Loucy (cell line): ENCODE measurements around the gene LRRC56.

Experiments
- H2AFZ ChIP-seq: fragments of 200-600 bp; sonication (generic); 2 replicates; pipeline ENCODE4 v1.6.0; 2016; ENCODE audit warnings: antibody characterized with exemption, mild to moderate bottlenecking, low read length, moderate library complexity
- H3F3A ChIP-seq: fragments of 200-600 bp; 2 replicates; pipeline ENCODE4 v1.6.0; 2016; ENCODE audit warnings: antibody characterized with exemption, low read depth, mild to moderate bottlenecking
- H3K27me3 ChIP-seq: fragments of 200-600 bp; sonication (generic); 2 replicates; pipeline ENCODE4 v1.6.1; 2014; ENCODE audit warnings: low read length, mild to moderate bottlenecking; ENCODE audit not compliant: insufficient read depth, poor library complexity, severe bottlenecking
- H3K36me3 ChIP-seq: fragments of 200-600 bp; sonication (generic); 2 replicates; pipeline ENCODE4 v1.6.1; 2016; ENCODE audit warnings: low read length; ENCODE audit not compliant: insufficient read depth
- H3K4me1 ChIP-seq: fragments of 200-600 bp; sonication (generic); 2 replicates; pipeline ENCODE4 v1.5.1; 2014; ENCODE audit warnings: low read length, mild to moderate bottlenecking; ENCODE audit not compliant: insufficient read depth, poor library complexity, severe bottlenecking
- H3K4me2 ChIP-seq: fragments of 200-600 bp; sonication (generic); 2 replicates; pipeline ENCODE4 v1.6.0; 2014; ENCODE audit warnings: antibody characterized with exemption, low read length, low read depth, mild to moderate bottlenecking; ENCODE audit not compliant: poor library complexity, severe bottlenecking
- H3K4me3 ChIP-seq: fragments of 200-600 bp; sonication (generic); 2 replicates; pipeline ENCODE4 v1.5.1; 2014; ENCODE audit warnings: low read length, mild to moderate bottlenecking, mixed read lengths; ENCODE audit not compliant: poor library complexity, severe bottlenecking
- H3K79me2 ChIP-seq: fragments of 200-600 bp; sonication (generic); 2 replicates; pipeline ENCODE4 v1.6.1; 2014; ENCODE audit warnings: low read length; ENCODE audit not compliant: insufficient read depth
- H3K9ac ChIP-seq: fragments of 200-600 bp; sonication (generic); 2 replicates; pipeline ENCODE4 v1.6.0; 2014; ENCODE audit warnings: mild to moderate bottlenecking, low read depth, low read length, moderate library complexity; ENCODE audit not compliant: poor library complexity, severe bottlenecking
- H3K9me2 ChIP-seq: fragments of 200-600 bp; sonication (generic); replicated peaks from 2 replicates; pipeline ENCODE4 v1.6.1; 2016; ENCODE audit warnings: low read depth, low read length, mixed read lengths
- H3K9me3 ChIP-seq: fragments of 200-600 bp; sonication (generic); 2 replicates; pipeline ENCODE4 v1.6.1; 2014; ENCODE audit warnings: mild to moderate bottlenecking, antibody characterized with exemption, low read length, low read depth; ENCODE audit not compliant: insufficient read depth
- H4K20me1 ChIP-seq: fragments of 200-600 bp; sonication (generic); 2 replicates; pipeline ENCODE4 v1.6.0; 2014; ENCODE audit warnings: antibody characterized with exemption, low read length, mild to moderate bottlenecking; ENCODE audit not compliant: insufficient read depth, poor library complexity, severe bottlenecking
- EZH2phosphoT487 ChIP-seq: fragments of 200-600 bp; IDR thresholded peaks from 2 replicates; pipeline ENCODE4 v1.6.1; 2018; ENCODE audit warnings: antibody characterized with exemption, mild to moderate bottlenecking, moderate library complexity, borderline replicate concordance
- TF ChIP-seq, protein P1 (sequence below): fragments of 200-600 bp; sonication (generic); conservative IDR thresholded peaks from 2 replicates; pipeline ENCODE4 v1.5.1; 2014; ENCODE audit warnings: mild to moderate bottlenecking, antibody characterized with exemption, low read length

LRRC56 gene

DNA sequence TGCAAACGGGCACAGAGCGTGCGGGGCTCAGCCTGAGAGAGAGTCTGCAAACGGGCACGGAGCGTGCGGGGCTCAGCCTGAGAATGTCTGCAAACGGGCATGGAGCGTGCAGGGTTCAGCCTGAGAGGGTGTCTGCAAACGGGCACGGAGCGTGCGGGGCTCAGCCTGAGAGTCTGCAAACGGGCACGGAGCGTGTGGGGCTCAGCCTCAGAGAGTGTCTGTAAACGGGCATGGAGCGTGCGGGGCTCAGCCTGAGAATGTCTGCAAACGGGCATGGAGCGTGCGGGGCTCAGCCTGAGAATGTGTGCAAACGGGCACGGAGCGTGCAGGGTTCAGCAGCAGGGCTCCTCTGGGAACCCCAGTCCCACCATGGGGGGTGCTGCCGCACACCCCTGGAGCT, 52.5 kb downstream of the LRRC56 start:
- Histone ChIP-seq H3K9me3 (no peaks in the 10 kb centered on the region), H3F3A (no peaks in the 10 kb centered on the region), H3K4me1 (no peaks in the 10 kb centered on the region), H3K27me3 (no peaks in the 10 kb centered on the region), H3K79me2 (peaks cover 27% of the 10 kb centered on the region; the same call in 1 of the 2 replicates), H4K20me1 (peaks cover 15% of the 10 kb centered on the region), H3K4me2 (no peak overlapping the region), H3K9me2 (no peaks in the 10 kb centered on the region), H3K4me3 (no peak overlapping the region), H3K36me3 (peaks cover 89% of the 10 kb centered on the region; the same call in 1 of the 2 replicates), H3K9ac (no peak overlapping the region), H2AFZ (no peak overlapping the region)
- no peak for TF ChIP-seq EZH2phosphoT487
- TF ChIP-seq, protein P1, sequence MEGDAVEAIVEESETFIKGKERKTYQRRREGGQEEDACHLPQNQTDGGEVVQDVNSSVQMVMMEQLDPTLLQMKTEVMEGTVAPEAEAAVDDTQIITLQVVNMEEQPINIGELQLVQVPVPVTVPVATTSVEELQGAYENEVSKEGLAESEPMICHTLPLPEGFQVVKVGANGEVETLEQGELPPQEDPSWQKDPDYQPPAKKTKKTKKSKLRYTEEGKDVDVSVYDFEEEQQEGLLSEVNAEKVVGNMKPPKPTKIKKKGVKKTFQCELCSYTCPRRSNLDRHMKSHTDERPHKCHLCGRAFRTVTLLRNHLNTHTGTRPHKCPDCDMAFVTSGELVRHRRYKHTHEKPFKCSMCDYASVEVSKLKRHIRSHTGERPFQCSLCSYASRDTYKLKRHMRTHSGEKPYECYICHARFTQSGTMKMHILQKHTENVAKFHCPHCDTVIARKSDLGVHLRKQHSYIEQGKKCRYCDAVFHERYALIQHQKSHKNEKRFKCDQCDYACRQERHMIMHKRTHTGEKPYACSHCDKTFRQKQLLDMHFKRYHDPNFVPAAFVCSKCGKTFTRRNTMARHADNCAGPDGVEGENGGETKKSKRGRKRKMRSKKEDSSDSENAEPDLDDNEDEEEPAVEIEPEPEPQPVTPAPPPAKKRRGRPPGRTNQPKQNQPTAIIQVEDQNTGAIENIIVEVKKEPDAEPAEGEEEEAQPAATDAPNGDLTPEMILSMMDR, result no peak

DNA sequence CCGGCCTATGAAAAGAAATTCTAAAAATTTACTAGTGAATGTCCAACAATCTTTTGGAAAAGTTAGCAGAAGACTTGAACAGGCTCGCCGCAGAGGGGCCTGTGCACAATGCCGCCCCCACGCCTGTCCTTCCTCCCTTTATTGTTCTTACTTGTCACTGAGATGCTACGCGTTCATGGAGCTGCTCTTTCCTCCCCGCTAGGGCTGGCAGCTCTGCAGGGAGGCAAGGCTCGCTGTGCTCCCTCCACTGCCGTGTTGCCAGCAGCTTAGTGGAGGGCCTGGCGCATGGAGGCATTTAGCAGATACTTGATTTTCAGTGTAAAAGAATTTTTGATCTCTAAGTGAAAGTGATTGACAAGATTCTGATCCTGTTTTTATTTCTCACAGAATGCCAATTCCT, 53.7 kb downstream of the LRRC56 start:
- no peak for TF ChIP-seq EZH2phosphoT487
- TF ChIP-seq, protein P1, result no peak
- peaks cover 24% of the 10 kb centered on the region; the same call in 1 of the 2 replicates for H3K79me2 ChIP-seq
- H3K4me2 ChIP-seq, result no peak overlapping the region
- H3K9me2 ChIP-seq, result no peaks in the 10 kb centered on the region
- H3F3A ChIP-seq, result no peaks in the 10 kb centered on the region
- no peak overlapping the region for H3K4me3 ChIP-seq
- no peak overlapping the region for H3K9ac ChIP-seq
- no peaks in the 10 kb centered on the region for H3K4me1 ChIP-seq
- H3K27me3 ChIP-seq, result no peaks in the 10 kb centered on the region
- H2AFZ ChIP-seq, result no peak overlapping the region
- H4K20me1 ChIP-seq, result peaks cover 15% of the 10 kb centered on the region
- no peaks in the 10 kb centered on the region for H3K9me3 ChIP-seq
- peaks cover 95% of the 10 kb centered on the region; the same call in 1 of the 2 replicates for H3K36me3 ChIP-seq

DNA sequence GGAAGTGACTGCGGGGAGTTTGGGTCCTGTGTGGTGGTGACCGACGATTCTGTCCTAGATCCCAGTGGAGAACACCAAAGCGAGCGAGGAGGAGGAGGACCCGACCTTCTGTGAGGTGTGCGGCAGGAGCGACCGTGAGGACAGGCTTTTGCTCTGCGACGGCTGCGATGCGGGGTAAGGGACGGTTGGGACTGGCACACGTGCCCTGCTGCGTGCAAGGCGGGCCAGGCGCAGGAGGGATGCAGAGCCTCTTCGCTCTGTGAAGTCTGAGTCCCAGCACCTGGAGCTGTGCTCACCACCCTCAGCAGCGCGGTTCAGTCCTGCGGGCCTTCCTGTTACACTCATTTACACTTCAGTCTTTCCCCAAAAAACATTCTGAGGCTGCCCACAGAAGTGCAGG, 55.2 kb downstream of the LRRC56 start:
- Histone ChIP-seq H3K9me3 (no peaks in the 10 kb centered on the region), H4K20me1 (peaks cover 13% of the 10 kb centered on the region), H3K36me3 (peaks cover 93% of the 10 kb centered on the region; the same call in 1 of the 2 replicates), H3F3A (no peaks in the 10 kb centered on the region), H3K4me2 (no peak overlapping the region), H3K27me3 (no peaks in the 10 kb centered on the region), H3K9ac (no peak overlapping the region), H2AFZ (no peak overlapping the region), H3K4me3 (no peak overlapping the region), H3K79me2 (peaks cover 19% of the 10 kb centered on the region; the same call in 1 of the 2 replicates), H3K9me2 (no peaks in the 10 kb centered on the region), H3K4me1 (no peaks in the 10 kb centered on the region)
- no peak for TF ChIP-seq EZH2phosphoT487

DNA sequence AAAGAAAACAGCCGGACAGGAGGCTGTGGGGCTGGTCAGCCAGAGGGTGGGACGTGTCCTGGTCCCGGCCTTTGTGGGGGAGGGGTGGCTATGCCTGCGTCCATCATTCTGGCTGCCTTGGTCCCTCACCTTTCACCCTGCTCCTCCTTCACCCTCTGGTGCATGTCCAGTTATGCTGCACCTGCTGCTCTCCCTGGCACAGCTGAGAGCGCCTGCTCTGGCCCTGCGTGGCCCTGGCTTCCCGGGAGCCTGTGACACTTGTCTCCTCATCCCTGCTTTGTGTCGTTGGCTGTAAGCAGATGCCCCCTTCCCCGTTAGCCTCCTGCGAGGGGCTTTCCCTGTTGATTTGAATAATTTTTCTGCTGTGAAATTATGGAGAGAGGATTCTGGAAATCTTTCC, 55.6 kb downstream of the LRRC56 start:
- H3K4me2 ChIP-seq, result no peak overlapping the region
- H3F3A ChIP-seq, result no peaks in the 10 kb centered on the region
- no peak overlapping the region for H3K4me3 ChIP-seq
- no peaks in the 10 kb centered on the region for H3K4me1 ChIP-seq
- no peak overlapping the region for H3K9ac ChIP-seq
- H3K9me2 ChIP-seq, result no peaks in the 10 kb centered on the region
- H3K36me3 ChIP-seq, result peaks cover 93% of the 10 kb centered on the region; the same call in 1 of the 2 replicates
- H2AFZ ChIP-seq, result no peak overlapping the region
- H4K20me1 ChIP-seq, result peaks cover 13% of the 10 kb centered on the region
- H3K9me3 ChIP-seq, result no peaks in the 10 kb centered on the region
- no peak for TF ChIP-seq EZH2phosphoT487
- no peaks in the 10 kb centered on the region for H3K27me3 ChIP-seq
- H3K79me2 ChIP-seq, result peaks cover 16% of the 10 kb centered on the region; the same call in 1 of the 2 replicates
